ENCODE data around the gene PKHD1. TPM values are rescaled to one million over a fixed set of nuclear protein-coding genes. Genes with fewer than 3 reads are reported as not detected.

The PKHD1 gene
- total and polyA plus RNA-seq, 2 donors (not counting 1 experiment from before 2014, with no cell fraction given): not detected

DNA sequence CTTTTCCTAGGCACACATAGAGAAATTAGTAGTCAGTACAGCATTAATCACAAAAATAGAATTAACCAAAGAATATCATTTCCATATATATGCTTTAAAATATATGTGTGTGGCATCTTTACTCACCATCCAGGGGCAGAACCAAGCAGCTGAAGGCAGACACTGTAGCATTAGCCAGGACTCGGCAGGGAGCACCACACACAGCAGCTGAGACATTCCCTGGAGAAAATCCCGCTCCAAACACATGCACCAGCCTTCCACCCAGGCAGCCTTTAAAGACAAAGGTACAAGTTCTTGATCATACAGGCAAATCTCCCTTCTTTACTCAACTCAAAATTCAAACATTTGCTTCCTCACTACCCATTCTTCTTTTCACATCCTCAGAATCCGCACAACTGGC lies 64.7 kb downstream of the PKHD1 start:
- no peak for TF ChIP-seq EZH2 (IDR thresholded peaks at IDR 0.05; ENCODE audit: borderline replicate concordance, insufficient read depth, low read depth, low read length, poor library complexity, severe bottlenecking)
- no peak for TF ChIP-seq CTCF (IDR thresholded peaks at IDR 0.05)
- intact Hi-C loops (cut with micrococcal nuclease): no loop called here
- Histone ChIP-seq H3K27ac (ENCODE audit: low read length in 2 of 2) (no peak overlapping the region), H3K9me3 (ENCODE audit: control extremely low read depth in 1 of 3, control insufficient read depth in 2 of 3, insufficient read depth in 1 of 3, low read length in 2 of 3) (no peaks in the 10 kb centered on the region), H3K4me2 (replicated peaks; ENCODE audit: low read depth, low read length, poor library complexity, severe bottlenecking) (no peak overlapping the region), H3K79me2 (ENCODE audit: control insufficient read depth, insufficient read depth, low read length) (no peaks in the 10 kb centered on the region), H3K4me3 (ENCODE audit: control extremely low read depth in 1 of 5, extremely low read depth in 1 of 5, insufficient read depth in 1 of 5, low read depth in 2 of 5, low read length in 4 of 5) (no peak overlapping the region), H3K9ac (ENCODE audit: low read length) (no peak overlapping the region), H3K27me3 (replicated peaks in 1 of 4; ENCODE audit: control extremely low read depth in 1 of 4, control insufficient read depth in 3 of 4, insufficient read depth in 4 of 4, low read length in 3 of 4) (no peaks in the 10 kb centered on the region), H4K20me1 (ENCODE audit: control insufficient read depth, insufficient read depth, low read length, poor library complexity, severe bottlenecking) (no peaks in the 10 kb centered on the region), H3K36me3 (replicated peaks in 1 of 2; ENCODE audit: control extremely low read depth in 1 of 2, control insufficient read depth in 1 of 2, extremely low read depth in 1 of 2, insufficient read depth in 2 of 2, low read length in 1 of 2) (no peaks in the 10 kb centered on the region), H3K4me1 (ENCODE audit: control insufficient read depth in 2 of 2, insufficient read depth in 2 of 2, low read length in 2 of 2) (no peaks in the 10 kb centered on the region), H2AFZ (ENCODE audit: insufficient read depth, low read depth, low read length, poor library complexity, severe bottlenecking) (no peak overlapping the region)
- ATAC-seq (ENCODE audit: low read depth): no peak
- ChIA-PET POLR2A (no interaction called here), CTCF (interaction anchor here (0.9 to 6.3 kb wide), 7 partner anchors 10 to 1894 kb away, joined by 3 to 38 read pairs (median 11); partner anchors contain the start of gene TFAP2B)
- Mint-ChIP-seq H3K4me1 (no peaks in the 10 kb centered on the region), H3K27me3 (peaks cover 3% of the 10 kb centered on the region), H3K4me3 (no peak overlapping the region), H3K9me3 (ENCODE audit: insufficient read depth) (no peaks in the 10 kb centered on the region), H3K27ac (no peak overlapping the region)
- DNase-seq: no peak
- 81% methylated on average over 2 of the region's 3 CpGs for WGBS (ENCODE audit: insufficient coverage)

GRCh38 chr6:52020945-52021570 lies 66.4 kb downstream of the PKHD1 start:
- no peak overlapping the region for H3K4me3 Mint-ChIP-seq
- no peak overlapping the region for H3K27ac Mint-ChIP-seq
- intact Hi-C loops (cut with micrococcal nuclease): no loop called here
- H3K79me2 ChIP-seq (ENCODE audit: control insufficient read depth, insufficient read depth, low read length): no peaks in the 10 kb centered on the region
- ATAC-seq (ENCODE audit: low read depth) (no peak), DNase-seq (peak; percentile 45)
- H3K4me2 ChIP-seq (replicated peaks; ENCODE audit: low read depth, low read length, poor library complexity, severe bottlenecking): no peak overlapping the region
- H3K27me3 ChIP-seq (replicated peaks in 1 of 4; ENCODE audit: control extremely low read depth in 1 of 4, control insufficient read depth in 3 of 4, insufficient read depth in 4 of 4, low read length in 3 of 4): no peaks in the 10 kb centered on the region
- CTCF ChIA-PET: interaction anchor here (1.0 to 6.3 kb wide), 9 partner anchors 11 to 1203 kb away, joined by 3 to 38 read pairs (median 5); partner anchors contain the start of gene TFAP2B
- H3K27me3 Mint-ChIP-seq: peaks cover 3% of the 10 kb centered on the region
- H3K4me3 ChIP-seq (ENCODE audit: control extremely low read depth in 1 of 5, extremely low read depth in 1 of 5, insufficient read depth in 1 of 5, low read depth in 2 of 5, low read length in 4 of 5): no peak overlapping the region
- no peaks in the 10 kb centered on the region for H3K9me3 Mint-ChIP-seq (ENCODE audit: insufficient read depth)
- no peaks in the 10 kb centered on the region for H4K20me1 ChIP-seq (ENCODE audit: control insufficient read depth, insufficient read depth, low read length, poor library complexity, severe bottlenecking)
- H3K36me3 ChIP-seq (replicated peaks in 1 of 2; ENCODE audit: control extremely low read depth in 1 of 2, control insufficient read depth in 1 of 2, extremely low read depth in 1 of 2, insufficient read depth in 2 of 2, low read length in 1 of 2): no peaks in the 10 kb centered on the region
- no peaks in the 10 kb centered on the region for H3K9me3 ChIP-seq (ENCODE audit: control extremely low read depth in 1 of 3, control insufficient read depth in 2 of 3, insufficient read depth in 1 of 3, low read length in 2 of 3)
- no peak overlapping the region for H2AFZ ChIP-seq (ENCODE audit: insufficient read depth, low read depth, low read length, poor library complexity, severe bottlenecking)
- peaks cover 1% of the 10 kb centered on the region for H3K4me1 Mint-ChIP-seq
- POLR2A ChIA-PET: no interaction called here
- no CpG with 5 or more reads among the region's 2 CpGs for WGBS (ENCODE audit: insufficient coverage)
- TF ChIP-seq CTCF (IDR thresholded peaks at IDR 0.05): peak; percentile 95
- TF ChIP-seq EZH2 (IDR thresholded peaks at IDR 0.05; ENCODE audit: borderline replicate concordance, insufficient read depth, low read depth, low read length, poor library complexity, severe bottlenecking): no peak
- H3K9ac ChIP-seq (ENCODE audit: low read length): no peak overlapping the region
- H3K27ac ChIP-seq (ENCODE audit: low read length in 2 of 2): no peak overlapping the region
- peaks cover 0 to 2% of the 10 kb centered on the region in 2 donors for H3K4me1 ChIP-seq (ENCODE audit: control insufficient read depth in 2 of 2, insufficient read depth in 2 of 2, low read length in 2 of 2)

All from B cell (primary cell).